Measurements from ENCODE around the gene ZFP62.
A peak's percentile ranks its signal among the peaks of the same experiment; 100 is the strongest.

The ZFP62 gene

GRCh38 chr5:180808461-180809000, 52.5 kb downstream of the ZFP62 start:
- no peak for DNase-seq

- DNase-seq: no peak
Measured at GRCh38 chr5:180807654-180808414, 53.2 kb downstream of the ZFP62 start.

GRCh38 chr5:180807046-180807445, 54.0 kb downstream of the ZFP62 start:
- DNase-seq: no peak

- no peak for DNase-seq
Measured at GRCh38 chr5:180806351-180807011, 54.6 kb downstream of the ZFP62 start.

GRCh38 chr5:180804129-180804618, 56.9 kb downstream of the ZFP62 start:
- DNase-seq: no peak

- no peak for DNase-seq
Measured at GRCh38 chr5:180803181-180804128, 57.6 kb downstream of the ZFP62 start.

- peak; percentile 93 for DNase-seq
Measured at GRCh38 chr5:180802325-180803180, 58.5 kb downstream of the ZFP62 start, which contains the start of gene MGAT1. Gene MGAT1, minus strand, starts transcription at chr5:180802806. Its CDS starts 9,835 bp downstream, at chr5:180792971.

GRCh38 chr5:180801596-180802324, 59.3 kb downstream of the ZFP62 start:
- DNase-seq: no peak

- DNase-seq: no peak
Measured at GRCh38 chr5:180799902-180800801, 60.9 kb downstream of the ZFP62 start.

GRCh38 chr5:180799194-180799593, 61.9 kb downstream of the ZFP62 start:
- DNase-seq: peak; percentile 61

GRCh38 chr5:180798193-180798592, 62.9 kb downstream of the ZFP62 start:
- no peak for DNase-seq
